ENCODE results near the gene CPED1. TPM values are rescaled to one million over a fixed set of nuclear protein-coding genes. Genes with fewer than 3 reads are reported as not detected.

CPED1 gene
- total and polyA plus RNA-seq, 10 of the 15 experiments (the other 5 are each of a cell fraction or from before 2014, with no cell fraction given): 0.01 to 0.77 (median 0.10) TPM; not detected in 1

DNA sequence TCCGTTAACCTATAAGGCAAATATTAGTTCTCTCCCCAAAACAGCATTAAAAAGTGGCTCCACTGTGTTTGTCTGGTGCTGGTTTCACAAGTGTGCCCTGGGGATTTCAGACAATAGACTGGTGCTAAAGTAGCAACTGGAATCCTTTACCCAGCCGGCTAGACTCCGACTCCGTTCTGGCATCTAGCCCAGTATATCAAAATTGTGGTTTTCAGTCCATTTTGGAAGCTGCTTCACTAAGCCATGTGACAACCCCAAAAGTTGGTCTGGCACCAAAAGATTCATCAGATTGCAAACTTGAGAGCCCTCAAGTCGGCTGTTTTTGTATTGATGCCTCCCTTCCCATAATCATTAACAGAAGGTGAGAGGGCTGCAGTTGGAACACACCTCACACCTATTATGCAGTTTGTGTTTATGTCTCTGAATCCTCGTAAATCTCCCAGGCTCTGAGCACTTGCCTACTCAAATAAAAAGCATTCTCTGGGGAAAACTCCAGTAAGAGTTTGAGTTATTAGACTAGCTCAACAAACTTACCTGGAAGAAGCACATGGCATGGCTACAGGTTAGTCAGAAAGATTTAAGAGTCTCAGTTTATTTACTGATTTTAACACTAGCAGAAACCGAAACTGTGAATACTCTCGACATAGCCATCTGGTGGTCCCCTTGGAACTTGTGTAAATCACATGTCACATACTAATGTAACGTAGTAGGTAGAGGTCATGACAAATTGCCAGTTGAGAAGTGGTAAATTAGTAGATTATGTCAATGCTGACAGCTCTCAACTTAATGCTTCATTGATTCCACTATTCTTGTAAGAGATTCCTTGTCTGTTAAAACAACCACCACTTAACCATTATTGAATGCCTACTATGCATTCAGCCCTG lies 325.5 kb downstream of the CPED1 start (continued):
- TF ChIP-seq, protein P1, sequence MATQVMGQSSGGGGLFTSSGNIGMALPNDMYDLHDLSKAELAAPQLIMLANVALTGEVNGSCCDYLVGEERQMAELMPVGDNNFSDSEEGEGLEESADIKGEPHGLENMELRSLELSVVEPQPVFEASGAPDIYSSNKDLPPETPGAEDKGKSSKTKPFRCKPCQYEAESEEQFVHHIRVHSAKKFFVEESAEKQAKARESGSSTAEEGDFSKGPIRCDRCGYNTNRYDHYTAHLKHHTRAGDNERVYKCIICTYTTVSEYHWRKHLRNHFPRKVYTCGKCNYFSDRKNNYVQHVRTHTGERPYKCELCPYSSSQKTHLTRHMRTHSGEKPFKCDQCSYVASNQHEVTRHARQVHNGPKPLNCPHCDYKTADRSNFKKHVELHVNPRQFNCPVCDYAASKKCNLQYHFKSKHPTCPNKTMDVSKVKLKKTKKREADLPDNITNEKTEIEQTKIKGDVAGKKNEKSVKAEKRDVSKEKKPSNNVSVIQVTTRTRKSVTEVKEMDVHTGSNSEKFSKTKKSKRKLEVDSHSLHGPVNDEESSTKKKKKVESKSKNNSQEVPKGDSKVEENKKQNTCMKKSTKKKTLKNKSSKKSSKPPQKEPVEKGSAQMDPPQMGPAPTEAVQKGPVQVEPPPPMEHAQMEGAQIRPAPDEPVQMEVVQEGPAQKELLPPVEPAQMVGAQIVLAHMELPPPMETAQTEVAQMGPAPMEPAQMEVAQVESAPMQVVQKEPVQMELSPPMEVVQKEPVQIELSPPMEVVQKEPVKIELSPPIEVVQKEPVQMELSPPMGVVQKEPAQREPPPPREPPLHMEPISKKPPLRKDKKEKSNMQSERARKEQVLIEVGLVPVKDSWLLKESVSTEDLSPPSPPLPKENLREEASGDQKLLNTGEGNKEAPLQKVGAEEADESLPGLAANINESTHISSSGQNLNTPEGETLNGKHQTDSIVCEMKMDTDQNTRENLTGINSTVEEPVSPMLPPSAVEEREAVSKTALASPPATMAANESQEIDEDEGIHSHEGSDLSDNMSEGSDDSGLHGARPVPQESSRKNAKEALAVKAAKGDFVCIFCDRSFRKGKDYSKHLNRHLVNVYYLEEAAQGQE (IDR thresholded peaks at IDR 0.05; ENCODE audit: low read depth, low read length): no peak
- TF ChIP-seq ZNF622 (IDR thresholded peaks at IDR 0.05): no peak
- TF ChIP-seq, protein P2, sequence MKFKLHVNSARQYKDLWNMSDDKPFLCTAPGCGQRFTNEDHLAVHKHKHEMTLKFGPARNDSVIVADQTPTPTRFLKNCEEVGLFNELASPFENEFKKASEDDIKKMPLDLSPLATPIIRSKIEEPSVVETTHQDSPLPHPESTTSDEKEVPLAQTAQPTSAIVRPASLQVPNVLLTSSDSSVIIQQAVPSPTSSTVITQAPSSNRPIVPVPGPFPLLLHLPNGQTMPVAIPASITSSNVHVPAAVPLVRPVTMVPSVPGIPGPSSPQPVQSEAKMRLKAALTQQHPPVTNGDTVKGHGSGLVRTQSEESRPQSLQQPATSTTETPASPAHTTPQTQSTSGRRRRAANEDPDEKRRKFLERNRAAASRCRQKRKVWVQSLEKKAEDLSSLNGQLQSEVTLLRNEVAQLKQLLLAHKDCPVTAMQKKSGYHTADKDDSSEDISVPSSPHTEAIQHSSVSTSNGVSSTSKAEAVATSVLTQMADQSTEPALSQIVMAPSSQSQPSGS (IDR thresholded peaks at IDR 0.05; ENCODE audit: low read length): no peak
- TF ChIP-seq FOXK2 (IDR thresholded peaks at IDR 0.05): no peak
- no peak for TF ChIP-seq POLR2A (IDR thresholded peaks at IDR 0.05; ENCODE audit: low read depth, low read length)
- TF ChIP-seq, protein P3, sequence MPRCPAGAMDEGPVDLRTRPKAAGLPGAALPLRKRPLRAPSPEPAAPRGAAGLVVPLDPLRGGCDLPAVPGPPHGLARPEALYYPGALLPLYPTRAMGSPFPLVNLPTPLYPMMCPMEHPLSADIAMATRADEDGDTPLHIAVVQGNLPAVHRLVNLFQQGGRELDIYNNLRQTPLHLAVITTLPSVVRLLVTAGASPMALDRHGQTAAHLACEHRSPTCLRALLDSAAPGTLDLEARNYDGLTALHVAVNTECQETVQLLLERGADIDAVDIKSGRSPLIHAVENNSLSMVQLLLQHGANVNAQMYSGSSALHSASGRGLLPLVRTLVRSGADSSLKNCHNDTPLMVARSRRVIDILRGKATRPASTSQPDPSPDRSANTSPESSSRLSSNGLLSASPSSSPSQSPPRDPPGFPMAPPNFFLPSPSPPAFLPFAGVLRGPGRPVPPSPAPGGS (IDR thresholded peaks at IDR 0.05; ENCODE audit: borderline replicate concordance, insufficient read depth, low read depth, low read length, poor library complexity, severe bottlenecking): no peak
- no peak for TF ChIP-seq TBL1XR1 (IDR thresholded peaks at IDR 0.05; ENCODE audit: low read depth, low read length)
- no peak for TF ChIP-seq HDAC2 (IDR thresholded peaks at IDR 0.05)
- TF ChIP-seq, protein P4, sequence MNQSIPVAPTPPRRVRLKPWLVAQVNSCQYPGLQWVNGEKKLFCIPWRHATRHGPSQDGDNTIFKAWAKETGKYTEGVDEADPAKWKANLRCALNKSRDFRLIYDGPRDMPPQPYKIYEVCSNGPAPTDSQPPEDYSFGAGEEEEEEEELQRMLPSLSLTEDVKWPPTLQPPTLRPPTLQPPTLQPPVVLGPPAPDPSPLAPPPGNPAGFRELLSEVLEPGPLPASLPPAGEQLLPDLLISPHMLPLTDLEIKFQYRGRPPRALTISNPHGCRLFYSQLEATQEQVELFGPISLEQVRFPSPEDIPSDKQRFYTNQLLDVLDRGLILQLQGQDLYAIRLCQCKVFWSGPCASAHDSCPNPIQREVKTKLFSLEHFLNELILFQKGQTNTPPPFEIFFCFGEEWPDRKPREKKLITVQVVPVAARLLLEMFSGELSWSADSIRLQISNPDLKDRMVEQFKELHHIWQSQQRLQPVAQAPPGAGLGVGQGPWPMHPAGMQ (IDR thresholded peaks at IDR 0.05; ENCODE audit: borderline replicate concordance): no peak
- TF ChIP-seq SMC3 (IDR thresholded peaks at IDR 0.05; ENCODE audit: borderline replicate concordance, low read length): peak; percentile 14; the same call in 1 of the 2 replicates
- TF ChIP-seq SUZ12 (IDR thresholded peaks at IDR 0.05; ENCODE audit: unreplicated experiment): no peak
- TF ChIP-seq TCF12 (IDR thresholded peaks at IDR 0.05; ENCODE audit: low read depth, low read length): 0 out of 2 replicates have a peak, but pooled peaks have one; percentile 13
- TF ChIP-seq SIX5 (IDR thresholded peaks at IDR 0.05; ENCODE audit: low read depth, low read length, severe bottlenecking): no peak
- TF ChIP-seq MTA2 (IDR thresholded peaks at IDR 0.05; ENCODE audit: low read depth): peak; percentile 87
- TF ChIP-seq BHLHE40 (IDR thresholded peaks at IDR 0.05; ENCODE audit: borderline replicate concordance in 1 of 2, low read depth in 2 of 2, low read length in 1 of 2): peak in 1 of 2 experiments; percentile 23; a peak in 3 of 4 replicates
- TF ChIP-seq, protein P5, sequence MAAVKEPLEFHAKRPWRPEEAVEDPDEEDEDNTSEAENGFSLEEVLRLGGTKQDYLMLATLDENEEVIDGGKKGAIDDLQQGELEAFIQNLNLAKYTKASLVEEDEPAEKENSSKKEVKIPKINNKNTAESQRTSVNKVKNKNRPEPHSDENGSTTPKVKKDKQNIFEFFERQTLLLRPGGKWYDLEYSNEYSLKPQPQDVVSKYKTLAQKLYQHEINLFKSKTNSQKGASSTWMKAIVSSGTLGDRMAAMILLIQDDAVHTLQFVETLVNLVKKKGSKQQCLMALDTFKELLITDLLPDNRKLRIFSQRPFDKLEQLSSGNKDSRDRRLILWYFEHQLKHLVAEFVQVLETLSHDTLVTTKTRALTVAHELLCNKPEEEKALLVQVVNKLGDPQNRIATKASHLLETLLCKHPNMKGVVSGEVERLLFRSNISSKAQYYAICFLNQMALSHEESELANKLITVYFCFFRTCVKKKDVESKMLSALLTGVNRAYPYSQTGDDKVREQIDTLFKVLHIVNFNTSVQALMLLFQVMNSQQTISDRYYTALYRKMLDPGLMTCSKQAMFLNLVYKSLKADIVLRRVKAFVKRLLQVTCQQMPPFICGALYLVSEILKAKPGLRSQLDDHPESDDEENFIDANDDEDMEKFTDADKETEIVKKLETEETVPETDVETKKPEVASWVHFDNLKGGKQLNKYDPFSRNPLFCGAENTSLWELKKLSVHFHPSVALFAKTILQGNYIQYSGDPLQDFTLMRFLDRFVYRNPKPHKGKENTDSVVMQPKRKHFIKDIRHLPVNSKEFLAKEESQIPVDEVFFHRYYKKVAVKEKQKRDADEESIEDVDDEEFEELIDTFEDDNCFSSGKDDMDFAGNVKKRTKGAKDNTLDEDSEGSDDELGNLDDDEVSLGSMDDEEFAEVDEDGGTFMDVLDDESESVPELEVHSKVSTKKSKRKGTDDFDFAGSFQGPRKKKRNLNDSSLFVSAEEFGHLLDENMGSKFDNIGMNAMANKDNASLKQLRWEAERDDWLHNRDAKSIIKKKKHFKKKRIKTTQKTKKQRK (IDR thresholded peaks at IDR 0.05; ENCODE audit: low read depth, low read length): no peak
- no peak for TF ChIP-seq NRF1 (conservative IDR thresholded peaks at IDR 0.05; ENCODE audit: low read depth, low read length)
- peak; percentile 43; the same call in 1 of the 2 replicates for TF ChIP-seq CHD2 (IDR thresholded peaks at IDR 0.05; ENCODE audit: borderline replicate concordance, low read depth, low read length)
